Natural killer cell (primary cell): ENCODE data around the gene CEACAM6. TPM values are rescaled to one million over a fixed set of nuclear protein-coding genes. Genes with fewer than 3 reads are reported as not detected.

Source experiments
- ATAC-seq, 3 donors: fragments of 150-1000 bp in 2 of 3; fragments of 200-7000 bp in 1 of 3; cut with Tn5 transposase; 1 replicate in 1 of 3; 2 replicates in 2 of 3; pipeline ENCODE4 v1.10.0; 2021; ENCODE audit warnings: mild to moderate bottlenecking in 2 of 3, moderate library complexity in 2 of 3
- DNase-seq, 2 donors: peaks; one replicate each; pipeline versions ENCODE4 v3.0.0 to v3.0.0-alpha.2; 2013 to 2021; ENCODE audit warnings: mixed read lengths in 1 of 2
- H3K27ac ChIP-seq: one replicate; pipeline ENCODE4 v1.5.1; 2013; ENCODE audit warnings: mild to moderate bottlenecking, low read length
- H3K27me3 ChIP-seq: one replicate; pipeline ENCODE4 v1.6.1; 2013; ENCODE audit warnings: low read length; ENCODE audit not compliant: control insufficient read depth, insufficient read depth
- H3K36me3 ChIP-seq: one replicate; pipeline ENCODE4 v1.6.1; 2013; ENCODE audit warnings: low read length; ENCODE audit not compliant: control insufficient read depth, insufficient read depth
- H3K4me1 ChIP-seq: one replicate; pipeline ENCODE4 v1.6.1; 2013; ENCODE audit warnings: low read length; ENCODE audit not compliant: control insufficient read depth, insufficient read depth
- H3K4me3 ChIP-seq: one replicate; pipeline ENCODE4 v1.5.1; 2013; ENCODE audit warnings: low read length
- H3K9me3 ChIP-seq: one replicate; pipeline ENCODE4 v1.6.1; 2013; ENCODE audit warnings: low read length; ENCODE audit not compliant: control insufficient read depth, insufficient read depth
- H3K27ac Mint-ChIP-seq, 2 donors: one replicate each; pipeline ENCODE4 v1.8.0; 2022; ENCODE audit warnings: mild to moderate bottlenecking in 2 of 2, mixed read lengths in 2 of 2, moderate library complexity in 1 of 2
- H3K27me3 Mint-ChIP-seq, 2 donors: one replicate each; pipeline ENCODE4 v1.8.0; 2022; ENCODE audit warnings: low read depth in 2 of 2, mixed read lengths in 2 of 2
- H3K36me3 Mint-ChIP-seq: one replicate; pipeline ENCODE4 v1.8.0; 2022; ENCODE audit warnings: mixed read lengths
- H3K4me1 Mint-ChIP-seq, 2 donors: one replicate each; pipeline ENCODE4 v1.8.0; 2022; ENCODE audit warnings: mixed read lengths in 2 of 2
- H3K4me3 Mint-ChIP-seq: one replicate; pipeline ENCODE4 v1.8.0; 2022; ENCODE audit warnings: mild to moderate bottlenecking, moderate library complexity, mixed read lengths
- H3K9me3 Mint-ChIP-seq, 2 donors: one replicate each; pipeline ENCODE4 v1.8.0; 2022; ENCODE audit warnings: mixed read lengths in 2 of 2
- WGBS: methylation state at CpG from one replicate; pipeline ENCODE4 v1.1.7; 2013; ENCODE audit warnings: missing lambda C conversion rate; ENCODE audit not compliant: insufficient coverage; 5-methylcytosine and 5-hydroxymethylcytosine counted together
- intact Hi-C: fragments of 100-400 bp; cut with micrococcal nuclease; formaldehyde crosslinking; loops from one replicate; pipeline ENCODE4 v1.14.2; 2022
- total RNA-seq, 4 donors: library from RNA; stranded (reverse); fragments of 120-200 nt in 1 of 4; gene quantifications; one replicate each; pipeline versions ENCODE4 v1.2.3 to v1.2.4, GENCODE V29; 2013 to 2022
- TF ChIP-seq, protein P1 (sequence below): fragments of 200-600 bp; IDR thresholded peaks from one replicate; pipeline ENCODE4 v1.8.0; 2022; ENCODE audit warnings: antibody characterized with exemption

The CEACAM6 gene
- total RNA-seq, 3 donors from 2014 or later (not counting 1 experiment from before 2014, with no cell fraction given), result not detected

DNA sequence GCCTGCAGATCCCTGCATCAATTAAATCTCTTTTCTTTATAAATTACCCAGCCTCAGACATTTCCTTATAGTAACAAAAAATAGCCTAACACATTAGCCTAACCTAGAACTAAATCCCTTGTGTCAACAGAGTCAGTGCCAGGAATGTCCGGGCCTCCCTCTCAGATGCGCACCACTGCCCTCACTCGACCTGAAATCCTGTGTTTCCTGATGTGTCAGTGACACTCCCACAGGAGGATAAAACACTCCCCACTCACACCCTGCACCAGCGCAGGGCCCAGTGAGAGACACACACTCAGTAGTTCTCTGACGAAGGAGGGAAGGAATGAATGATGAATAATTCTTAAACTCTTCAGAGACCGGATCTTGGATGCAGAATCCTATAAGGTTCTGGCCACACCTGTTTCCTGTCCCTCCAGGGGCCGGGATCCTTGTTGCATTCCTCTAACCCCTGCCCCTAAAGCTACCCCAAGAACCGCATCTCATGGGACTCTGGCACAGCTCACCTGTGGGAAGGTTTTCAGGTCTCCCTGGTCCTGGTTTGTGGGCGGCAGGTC lies 44.2 kb downstream of the CEACAM6 start:
- Mint-ChIP-seq H3K4me3 (no peak overlapping the region), H3K4me1 (peaks cover 0 to 9% of the 10 kb centered on the region in 2 donors), H3K27me3 (peaks cover 14 to 18% of the 10 kb centered on the region in 2 donors), H3K36me3 (no peaks in the 10 kb centered on the region), H3K9me3 (no peaks in the 10 kb centered on the region), H3K27ac (no peak overlapping the region)
- Histone ChIP-seq H3K4me3 (no peak overlapping the region), H3K27ac (no peak overlapping the region), H3K27me3 (peaks cover 2% of the 10 kb centered on the region), H3K4me1 (peaks cover 24% of the 10 kb centered on the region), H3K36me3 (no peaks in the 10 kb centered on the region), H3K9me3 (no peaks in the 10 kb centered on the region)
- no peak for DNase-seq
- 82% methylated on average over 7 of the region's 9 CpGs for WGBS
- no peak for ATAC-seq
- TF ChIP-seq, protein P1, sequence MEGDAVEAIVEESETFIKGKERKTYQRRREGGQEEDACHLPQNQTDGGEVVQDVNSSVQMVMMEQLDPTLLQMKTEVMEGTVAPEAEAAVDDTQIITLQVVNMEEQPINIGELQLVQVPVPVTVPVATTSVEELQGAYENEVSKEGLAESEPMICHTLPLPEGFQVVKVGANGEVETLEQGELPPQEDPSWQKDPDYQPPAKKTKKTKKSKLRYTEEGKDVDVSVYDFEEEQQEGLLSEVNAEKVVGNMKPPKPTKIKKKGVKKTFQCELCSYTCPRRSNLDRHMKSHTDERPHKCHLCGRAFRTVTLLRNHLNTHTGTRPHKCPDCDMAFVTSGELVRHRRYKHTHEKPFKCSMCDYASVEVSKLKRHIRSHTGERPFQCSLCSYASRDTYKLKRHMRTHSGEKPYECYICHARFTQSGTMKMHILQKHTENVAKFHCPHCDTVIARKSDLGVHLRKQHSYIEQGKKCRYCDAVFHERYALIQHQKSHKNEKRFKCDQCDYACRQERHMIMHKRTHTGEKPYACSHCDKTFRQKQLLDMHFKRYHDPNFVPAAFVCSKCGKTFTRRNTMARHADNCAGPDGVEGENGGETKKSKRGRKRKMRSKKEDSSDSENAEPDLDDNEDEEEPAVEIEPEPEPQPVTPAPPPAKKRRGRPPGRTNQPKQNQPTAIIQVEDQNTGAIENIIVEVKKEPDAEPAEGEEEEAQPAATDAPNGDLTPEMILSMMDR, result no peak
- intact Hi-C loops, result no loop called here

DNA sequence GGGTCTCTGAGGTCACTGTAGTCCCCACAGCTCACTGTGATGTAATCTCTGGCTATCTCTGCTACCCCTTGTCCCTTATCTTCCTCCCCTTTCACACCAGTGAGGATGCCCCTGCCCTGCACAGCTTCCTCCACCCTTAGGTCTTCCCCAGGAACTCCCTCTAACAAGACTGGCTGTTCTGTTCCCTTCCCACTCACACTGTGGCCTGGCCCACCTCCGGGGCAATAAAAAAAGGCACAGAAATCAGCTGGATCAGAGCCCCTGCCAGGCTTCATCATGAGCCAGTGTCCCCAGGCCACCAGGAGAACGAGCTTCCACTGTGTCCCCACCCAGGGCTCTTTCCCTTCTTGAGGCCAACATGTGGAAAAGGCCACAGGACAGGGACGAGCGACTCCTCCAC lies 45.7 kb downstream of the CEACAM6 start:
- WGBS, result 80% methylated on average over 4 of the region's 4 CpGs
- H3K27me3 ChIP-seq, result no peaks in the 10 kb centered on the region
- Mint-ChIP-seq H3K27ac (no peak overlapping the region), H3K4me1 (no peaks in the 10 kb centered on the region), H3K27me3 (peaks cover 8 to 12% of the 10 kb centered on the region in 2 donors), H3K9me3 (no peaks in the 10 kb centered on the region), H3K4me3 (no peak overlapping the region), H3K36me3 (no peaks in the 10 kb centered on the region)
- H3K4me3 ChIP-seq, result no peak overlapping the region
- H3K9me3 ChIP-seq, result no peaks in the 10 kb centered on the region
- no peak overlapping the region for H3K27ac ChIP-seq
- no peaks in the 10 kb centered on the region for H3K36me3 ChIP-seq
- ATAC-seq, result no peak
- peaks cover 20% of the 10 kb centered on the region for H3K4me1 ChIP-seq
- TF ChIP-seq, protein P1, result no peak
- no peak for DNase-seq
- intact Hi-C loops, result no loop called here

DNA sequence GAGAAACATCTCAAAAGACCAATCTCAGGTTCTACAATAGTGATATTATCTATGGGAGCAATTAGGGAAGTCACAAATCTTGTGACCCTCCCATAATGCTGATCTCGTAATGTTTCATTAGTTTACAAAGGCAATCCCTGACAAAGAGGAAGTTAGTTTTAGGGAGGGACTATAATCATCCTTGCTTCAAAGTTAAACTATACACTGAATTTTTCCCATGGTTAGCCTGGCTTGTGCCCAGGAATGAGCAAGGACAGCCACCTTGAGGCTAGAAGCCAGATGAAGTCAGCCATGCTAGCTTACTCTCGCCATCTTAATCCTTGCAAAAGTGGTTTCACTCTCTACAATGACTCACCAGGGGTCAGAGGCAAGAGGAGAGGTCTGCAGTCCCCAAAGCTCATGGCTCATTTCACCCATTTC lies 46.5 kb downstream of the CEACAM6 start:
- no peaks in the 10 kb centered on the region for H3K9me3 Mint-ChIP-seq
- no peaks in the 10 kb centered on the region for H3K4me1 Mint-ChIP-seq
- TF ChIP-seq, protein P1, result no peak
- intact Hi-C loops, result no loop called here
- H3K27me3 Mint-ChIP-seq, result peaks cover 5 to 7% of the 10 kb centered on the region in 2 donors
- H3K9me3 ChIP-seq, result no peaks in the 10 kb centered on the region
- no peaks in the 10 kb centered on the region for H3K27me3 ChIP-seq
- no peak overlapping the region for H3K4me3 ChIP-seq
- H3K4me3 Mint-ChIP-seq, result no peak overlapping the region
- no peaks in the 10 kb centered on the region for H3K36me3 ChIP-seq
- 55% methylated on average over 2 of the region's 2 CpGs for WGBS
- H3K27ac Mint-ChIP-seq, result no peak overlapping the region
- peak overlapping the region; percentile 42 for H3K27ac ChIP-seq
- ATAC-seq (peak in 1 of 3 donors; percentile 73), DNase-seq (no peak)
- peaks cover 13% of the 10 kb centered on the region for H3K4me1 ChIP-seq
- no peaks in the 10 kb centered on the region for H3K36me3 Mint-ChIP-seq

DNA sequence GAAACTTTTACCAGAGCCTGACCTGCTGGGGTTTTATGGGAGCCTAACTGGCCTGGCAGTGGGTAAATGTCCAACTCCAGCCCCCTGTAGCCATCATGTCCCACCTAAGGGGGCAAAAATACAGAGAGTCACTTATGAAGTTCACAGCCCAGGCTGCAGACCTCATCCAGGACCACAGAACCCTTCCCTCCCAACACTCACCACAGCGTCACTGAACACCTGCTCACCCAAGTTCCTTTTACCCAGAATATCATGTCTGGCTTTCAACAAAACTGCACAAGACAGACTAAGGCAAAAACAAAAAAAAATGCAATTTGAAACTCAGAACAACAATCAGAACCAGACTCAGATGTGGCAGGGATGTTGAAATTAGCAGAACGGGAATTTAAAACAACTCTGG lies 47.4 kb downstream of the CEACAM6 start:
- no peaks in the 10 kb centered on the region for H3K9me3 Mint-ChIP-seq
- Histone ChIP-seq H3K4me1 (peaks cover 13% of the 10 kb centered on the region), H3K4me3 (no peak overlapping the region), H3K36me3 (no peaks in the 10 kb centered on the region), H3K27ac (peak overlapping the region; percentile 42), H3K27me3 (no peaks in the 10 kb centered on the region), H3K9me3 (no peaks in the 10 kb centered on the region)
- intact Hi-C loops, result no loop called here
- H3K4me1 Mint-ChIP-seq, result no peaks in the 10 kb centered on the region
- H3K4me3 Mint-ChIP-seq, result no peak overlapping the region
- DNase-seq (no peak), ATAC-seq (no peak)
- no peaks in the 10 kb centered on the region for H3K36me3 Mint-ChIP-seq
- peaks cover 5 to 10% of the 10 kb centered on the region in 2 donors for H3K27me3 Mint-ChIP-seq
- 11% methylated on average over 2 of the region's 2 CpGs for WGBS
- H3K27ac Mint-ChIP-seq, result peak overlapping the region in 1 of 2 donors; percentile 8
- TF ChIP-seq, protein P1, result no peak
